IMR-90 (cell line): ENCODE results near the gene PAXX. TPM values are rescaled to one million over a fixed set of nuclear protein-coding genes. Genes with fewer than 3 reads are reported as not detected.

Experiments used
- ATAC-seq: fragments of 200-7000 bp; cut with Tn5 transposase; 2 replicates; pipeline ENCODE4 v1.9.1; 2020; ENCODE audit warnings: low read depth, mild to moderate bottlenecking, moderate library complexity
- BruUV-seq: library from RNA; stranded (reverse); fragments of 400-500 nt; replicated peaks from 2 replicates; lab custom pipeline; 2021; lab: Mats Ljungman, UMichigan
- CTCF ChIA-PET: fragments of 300-600 bp; formaldehyde crosslinking; extraction: SDS; loops from one replicate; lab custom pipeline; 2021; ENCODE audit warnings: antibody characterized with exemption; lab: Yijun Ruan, JAX
- POLR2A ChIA-PET: fragments of 300-600 bp; sonication (Branson Sonifier 250); formaldehyde crosslinking; loops from one replicate; lab custom pipeline; 2022; ENCODE audit warnings: antibody characterized with exemption; ENCODE audit not compliant: unreplicated experiment; lab: Charles Lee
- DNase-seq: peaks from one replicate; pipeline ENCODE4 v3.0.0; 2013
- H2AFZ ChIP-seq: replicated peaks from 2 replicates; pipeline ENCODE3; 2013; ENCODE audit warnings: low read length, mild to moderate bottlenecking; ENCODE audit not compliant: poor library complexity
- H2AK5ac ChIP-seq: 2 replicates; pipeline ENCODE4 v1.6.1; 2013; ENCODE audit warnings: low read depth, low read length, inconsistent platforms
- H2AK9ac ChIP-seq: replicated peaks from 2 replicates; pipeline ENCODE3; 2013; ENCODE audit warnings: mild to moderate bottlenecking, low read depth, low read length, moderate library complexity; ENCODE audit not compliant: poor library complexity
- H2BK120ac ChIP-seq: 2 replicates; pipeline ENCODE4 v1.6.1; 2013; ENCODE audit warnings: low read depth, low read length, inconsistent platforms
- H2BK15ac ChIP-seq: 3 replicates; pipeline ENCODE4 v1.6.1; 2013; ENCODE audit warnings: low read depth, low read length, inconsistent platforms
- H2BK20ac ChIP-seq: 2 replicates; pipeline ENCODE4 v1.6.1; 2013; ENCODE audit warnings: low read depth, mild to moderate bottlenecking, inconsistent platforms, low read length, moderate library complexity
- H2BK5ac ChIP-seq: 2 replicates; pipeline ENCODE4 v1.6.1; 2013; ENCODE audit warnings: mild to moderate bottlenecking, low read depth, low read length, inconsistent platforms; ENCODE audit not compliant: poor library complexity, severe bottlenecking
- H3K14ac ChIP-seq: replicated peaks from 2 replicates; pipeline ENCODE4 v1.6.1; 2013; ENCODE audit warnings: low read depth, low read length, inconsistent platforms
- H3K18ac ChIP-seq: 2 replicates; pipeline ENCODE4 v1.6.1; 2013; ENCODE audit warnings: low read depth, low read length, control low read depth
- H3K23ac ChIP-seq: 2 replicates; pipeline ENCODE4 v1.6.1; 2013; ENCODE audit warnings: low read depth, low read length, inconsistent platforms
- H3K27ac ChIP-seq: 2 replicates; pipeline ENCODE4 v1.5.1; 2013; ENCODE audit warnings: mild to moderate bottlenecking, control low read depth, low read length; ENCODE audit not compliant: insufficient read depth
- H3K27me3 ChIP-seq: 2 replicates; pipeline ENCODE4 v1.6.1; 2013; ENCODE audit warnings: low read length; ENCODE audit not compliant: control insufficient read depth, insufficient read depth
- H3K36me3 ChIP-seq: 2 replicates; pipeline ENCODE4 v1.6.1; 2013; ENCODE audit warnings: low read length, mixed read lengths; ENCODE audit not compliant: control insufficient read depth, insufficient read depth
- H3K4ac ChIP-seq: 2 replicates; pipeline ENCODE4 v1.6.1; 2013; ENCODE audit warnings: low read depth, low read length, inconsistent platforms
- H3K4me1 ChIP-seq: 2 replicates; pipeline ENCODE4 v1.6.1; 2013; ENCODE audit warnings: low read length, mixed read lengths; ENCODE audit not compliant: control insufficient read depth, insufficient read depth
- H3K4me2 ChIP-seq: 2 replicates; pipeline ENCODE4 v1.6.1; 2013; ENCODE audit warnings: low read depth, mild to moderate bottlenecking, control low read depth, low read length, moderate library complexity
- H3K4me3 ChIP-seq: 2 replicates; pipeline ENCODE4 v1.5.1; 2013; ENCODE audit warnings: low read depth, mild to moderate bottlenecking, control low read depth, low read length, moderate library complexity; ENCODE audit not compliant: insufficient read depth
- H3K56ac ChIP-seq: 2 replicates; pipeline ENCODE4 v1.6.1; 2013; ENCODE audit warnings: low read length, inconsistent platforms; ENCODE audit not compliant: insufficient read depth; ENCODE audit errors: extremely low read depth
- H3K79me1 ChIP-seq, 2 experiments: 2 replicates each; pipeline ENCODE4 v1.6.1; 2013; ENCODE audit warnings: low read length in 2 of 2, inconsistent platforms in 1 of 2, low read depth in 1 of 2
- H3K9ac ChIP-seq: 2 replicates; pipeline ENCODE4 v1.6.1; 2013; ENCODE audit warnings: low read depth, low read length, control low read depth
- H3K9me1 ChIP-seq: 2 replicates; pipeline ENCODE4 v1.6.1; 2013; ENCODE audit warnings: low read length, inconsistent platforms; ENCODE audit not compliant: insufficient read depth
- H3K9me3 ChIP-seq: 2 replicates; pipeline ENCODE4 v1.6.1; 2013; ENCODE audit warnings: low read length; ENCODE audit not compliant: control insufficient read depth, insufficient read depth
- H4K20me1 ChIP-seq: 2 replicates; pipeline ENCODE4 v1.6.1; 2013; ENCODE audit warnings: low read length, inconsistent platforms; ENCODE audit not compliant: insufficient read depth
- H4K5ac ChIP-seq: 2 replicates; pipeline ENCODE4 v1.6.1; 2013; ENCODE audit warnings: mild to moderate bottlenecking, low read depth, low read length, control low read depth
- H4K8ac ChIP-seq, 2 experiments: 2 replicates each; pipeline ENCODE4 v1.6.1; 2013; ENCODE audit warnings: low read depth in 2 of 2, low read length in 2 of 2, control low read depth in 1 of 2, inconsistent platforms in 1 of 2
- H4K91ac ChIP-seq: 2 replicates; pipeline ENCODE4 v1.6.1; 2013; ENCODE audit warnings: low read depth, low read length, inconsistent platforms; ENCODE audit not compliant: insufficient read depth
- CHD1 ChIP-seq: IDR thresholded peaks from 2 replicates; pipeline ENCODE4 v1.6.1; 2012; ENCODE audit warnings: low read depth, low read length, improper control_type of control experiment
- WGBS, 2 experiments: methylation state at CpG; one replicate each; pipeline versions ENCODE4 v1.1.5 to v1.1.7; 2013; ENCODE audit warnings: missing lambda C conversion rate in 2 of 2; ENCODE audit not compliant: insufficient read length in 1 of 2; ENCODE audit errors: extremely low coverage in 2 of 2; 5-methylcytosine and 5-hydroxymethylcytosine counted together
- dilution Hi-C: fragments of 300-500 bp; cut with HindIII; formaldehyde crosslinking; loops from one replicate; pipeline ENCODE4 v1.14.3; 2018; ENCODE audit warnings: low sequenced_read_pairs; ENCODE audit not compliant: unreplicated experiment
- in situ Hi-C: fragments of 300-500 bp; cut with MboI; formaldehyde crosslinking; loops from 3 replicates; pipeline ENCODE4 v1.14.3; 2019; ENCODE audit warnings: low sequenced_read_pairs, inconsistent platforms, mixed read lengths
- intact Hi-C: fragments of 100-400 bp; cut with micrococcal nuclease; formaldehyde crosslinking; loops from 2 replicates; pipeline ENCODE4 v1.10.0; 2022
- polyA plus RNA-seq, 3 experiments: library from polyadenylated mRNA; depleted of rRNA; stranded (reverse); fragments of >200 nt; gene quantifications; 2 replicates each; pipeline ENCODE4 v1.2.3, GENCODE V29; 2012; ENCODE audit warnings: low replicate concordance in 1 of 3
- total RNA-seq: library from RNA; depleted of rRNA; stranded (reverse); fragments of >200 nt; gene quantifications from 2 replicates; pipeline ENCODE4 v1.2.3, GENCODE V29; 2012

PAXX gene
- total and polyA plus RNA-seq, 2 of the 4 experiments (the other 2 are of a cell fraction), result 5.7 to 24.6 TPM

GRCh38 chr9:136997371-136997770, 5.1 kb downstream of the PAXX start:
- Histone ChIP-seq H3K23ac (no peak overlapping the region), H3K4me1 (peaks cover 23% of the 10 kb centered on the region), H3K9me3 (no peaks in the 10 kb centered on the region), H4K91ac (no peak overlapping the region), H4K20me1 (no peaks in the 10 kb centered on the region; the same call in 1 of the 2 replicates), H2BK120ac (no peak overlapping the region), H3K14ac (no peak overlapping the region), H3K4ac (peak overlapping the region; percentile 20; the same call in 1 of the 2 replicates), H3K27ac (no peak overlapping the region), H3K18ac (no peak overlapping the region), H2AK9ac (no peak overlapping the region), H4K8ac (no peak overlapping the region), H3K36me3 (peaks cover 5% of the 10 kb centered on the region; the same call in 1 of the 2 replicates), H2BK20ac (no peak overlapping the region), H3K4me2 (no peak overlapping the region), H3K9ac (no peak overlapping the region), H3K9me1 (peaks cover 8% of the 10 kb centered on the region), H3K4me3 (no peak overlapping the region), H2BK15ac (no peak overlapping the region), H2AFZ (no peak overlapping the region), H3K56ac (no peak overlapping the region), H2AK5ac (no peak overlapping the region; the same call in 1 of the 2 replicates), H2BK5ac (no peak overlapping the region), H3K79me1 (peaks cover 6 to 16% of the 10 kb centered on the region in 2 experiments; a peak in 3 of 4 replicates), H3K27me3 (no peaks in the 10 kb centered on the region), H4K5ac (no peak overlapping the region; the same call in 1 of the 2 replicates)
- BruUV-seq, result no TSS peak
- intact Hi-C loops, result no loop called here
- WGBS, 2 experiments, result 90% methylated on average over 6 of the region's 10 CpGs; no CpG with 5 or more reads in 1 of the 2 experiments
- no peak for TF ChIP-seq CHD1
- dilution Hi-C loops, result no loop called here
- in situ Hi-C loops, result no loop called here
- ATAC-seq (no peak), DNase-seq (no peak)
- POLR2A ChIA-PET, result no interaction called here
- CTCF ChIA-PET, result interaction anchor here (1.0 kb wide), 1 partner anchor 49 kb away, joined by 3 read pairs; no protein-coding TSS in a partner anchor
